Measurements from ENCODE around the gene ZKSCAN5. TPM values are rescaled to one million over a fixed set of nuclear protein-coding genes. Genes with fewer than 3 reads are reported as not detected.

Gene ZKSCAN5
- total and polyA plus RNA-seq, 8 donors = 1.4 to 4.1 (median 2.4) TPM

GRCh38 chr7:99554939-99555338 lies 50.5 kb downstream of the ZKSCAN5 start:
- WGBS, 2 donors = 61 to 68% methylated on average over 2 of the region's 2 CpGs
- Histone ChIP-seq H3K36me3 (no peaks in the 10 kb centered on the region), H3K4me3 (no peak overlapping the region), H3K9me3 (no peaks in the 10 kb centered on the region), H3K4me1 (peaks cover 5 to 17% (median 15%) of the 10 kb centered on the region in 3 donors), H3K27ac (no peak overlapping the region), H3K27me3 (no peaks in the 10 kb centered on the region)
- no peak for TF ChIP-seq CTCF (IDR thresholded peaks at IDR 0.05)
- intact Hi-C loops (cut with DNase I) = no loop called here
- no peak for DNase-seq
- no peak for ATAC-seq
- no peak for FAIRE-seq

- no peak for FAIRE-seq
- H3K9me3 ChIP-seq = no peaks in the 10 kb centered on the region
- 60 to 67% methylated on average over 4 of the region's 4 CpGs for WGBS, 2 donors
- peaks cover 0 to 20% (median 9%) of the 10 kb centered on the region in 3 donors for H3K36me3 ChIP-seq
- peak in 1 of 6 donors; percentile 7 for DNase-seq
- no peak for TF ChIP-seq CTCF (IDR thresholded peaks at IDR 0.05)
- peak overlapping the region in 3 of 4 donors; percentile 89 to 93 (median 92) for H3K4me3 ChIP-seq
- no peak for ATAC-seq
- intact Hi-C loops (cut with DNase I) = no loop called here
- no peaks in the 10 kb centered on the region for H3K27me3 ChIP-seq
- H3K27ac ChIP-seq = peak overlapping the region in 1 of 4 donors; percentile 97
- peaks cover 9 to 21% (median 20%) of the 10 kb centered on the region in 3 donors for H3K4me1 ChIP-seq
These were observed 52.7 kb downstream of the ZKSCAN5 start for GRCh38 chr7:99557196-99557607.

- DNase-seq = no peak
- peaks cover 0 to 27% (median 16%) of the 10 kb centered on the region in 3 donors for H3K36me3 ChIP-seq
- intact Hi-C loops (cut with DNase I) = no loop called here
- H3K27me3 ChIP-seq = no peaks in the 10 kb centered on the region
- peak overlapping the region; percentile 73 to 97 (median 95) for H3K27ac ChIP-seq
- H3K9me3 ChIP-seq = no peaks in the 10 kb centered on the region
- WGBS, 2 donors = 1% methylated on average over 17 of the region's 17 CpGs
- no peak for FAIRE-seq
- TF ChIP-seq CTCF (IDR thresholded peaks at IDR 0.05) = no peak
- peaks cover 7 to 16% (median 15%) of the 10 kb centered on the region in 3 donors for H3K4me1 ChIP-seq
- peak; percentile 7 to 66 (median 53) for ATAC-seq
- H3K4me3 ChIP-seq = peak overlapping the region; percentile 89 to 93 (median 90)
These were observed 53.5 kb downstream of the ZKSCAN5 start for GRCh38 chr7:99557940-99558305.

- no peak for FAIRE-seq
- DNase-seq = peak; percentile 87 to 95 (median 93)
- WGBS, 2 donors = 0% methylated on average over 64 to 73 of the region's 73 CpGs
These were observed 54.1 kb downstream of the ZKSCAN5 start, which contains the start of gene ZNF655 for GRCh38 chr7:99558306-99559174. Gene ZNF655 (plus strand): TSS chr7:99558642. CDS start chr7:99560560, 1,918 bp downstream.

More at GRCh38 chr7:99558306-99559174, 54.1 kb downstream of the ZKSCAN5 start, which contains the start of gene ZNF655:
- Histone ChIP-seq H3K36me3 (peaks cover under 1 to 33% (median 21%) of the 10 kb centered on the region in 3 donors), H3K27me3 (no peaks in the 10 kb centered on the region), H3K4me1 (peaks cover 7 to 16% (median 15%) of the 10 kb centered on the region in 3 donors), H3K27ac (peak within 1 kb of the TSS; percentile 73 to 97 (median 95)), H3K4me3 (peak within 1 kb of the TSS; percentile 89 to 93 (median 90)), H3K9me3 (no peaks in the 10 kb centered on the region)
- TF ChIP-seq CTCF (IDR thresholded peaks at IDR 0.05) = no peak
- intact Hi-C loops (cut with DNase I) = no loop called here
- peak; percentile 94 to 98 (median 97) for ATAC-seq

All from pancreas (tissue), 10 donors.